ENCODE measurements around the gene SUN3.
"Not testable (repeated sequence)": the region's sequence is repeated elsewhere in the genome, so short reads cannot be mapped to it uniquely, and the experiment has no call there.

SUN3 gene

DNA sequence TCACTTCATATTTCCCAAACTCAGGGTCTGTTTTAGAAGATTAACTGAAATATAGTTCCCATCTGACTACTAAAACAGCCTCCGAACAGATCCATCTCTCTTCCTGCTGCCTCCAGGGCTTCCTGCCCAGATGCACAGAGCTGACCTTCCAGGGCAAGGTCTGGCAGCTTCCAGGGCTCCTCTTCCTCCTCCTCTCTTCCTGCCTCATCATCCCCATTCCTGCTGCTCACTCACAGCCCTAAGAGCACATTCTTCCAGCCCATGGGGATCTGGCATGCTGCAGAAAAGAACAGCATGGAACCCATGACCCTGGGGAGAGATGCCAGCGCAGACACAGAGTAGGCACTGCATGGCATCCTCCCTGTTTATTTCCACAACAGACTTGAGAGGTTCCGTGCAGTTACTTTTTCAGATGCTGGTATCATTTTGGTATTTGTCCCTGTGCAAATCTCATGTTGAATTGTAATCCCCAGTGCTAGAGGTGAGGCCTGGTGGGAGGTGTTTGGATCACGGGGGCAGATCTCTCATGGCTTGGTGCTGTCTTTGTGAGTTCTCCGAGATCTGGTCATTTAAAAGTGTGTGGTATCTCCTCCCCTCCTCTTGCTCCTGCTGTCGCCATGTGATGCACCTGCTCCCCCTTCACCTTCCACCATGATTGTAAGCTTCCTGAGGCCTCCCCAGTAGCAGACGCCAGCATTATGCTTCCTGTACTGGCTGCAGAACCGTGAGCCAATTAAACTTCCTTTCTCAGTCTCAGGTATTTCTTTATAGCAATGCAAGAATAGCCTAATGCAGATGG, 85.0 kb downstream of the SUN3 start:
- DNase-seq (ENCODE audit: low read depth): no peak

DNA sequence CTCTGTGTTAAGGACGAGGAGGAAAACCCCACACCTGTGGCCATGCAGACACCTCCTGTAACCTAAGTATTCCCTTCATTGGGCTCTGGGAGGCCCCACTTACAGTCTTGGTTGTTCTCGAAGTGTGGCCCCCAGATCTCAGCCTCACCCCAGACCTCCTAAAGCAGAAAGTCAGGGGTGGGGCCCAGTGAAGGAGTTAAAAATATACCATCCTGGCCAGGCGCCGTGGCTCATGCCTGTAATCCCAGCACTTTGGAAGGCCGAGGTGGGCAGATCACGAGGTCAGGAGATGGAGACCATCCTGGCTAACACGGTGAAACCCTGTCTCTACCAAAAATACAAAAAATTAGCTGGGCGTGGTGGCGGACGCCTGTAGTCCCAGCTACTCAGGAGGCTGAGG, 86.3 kb downstream of the SUN3 start:
- not testable (repeated sequence) for DNase-seq (ENCODE audit: low read depth)

DNA sequence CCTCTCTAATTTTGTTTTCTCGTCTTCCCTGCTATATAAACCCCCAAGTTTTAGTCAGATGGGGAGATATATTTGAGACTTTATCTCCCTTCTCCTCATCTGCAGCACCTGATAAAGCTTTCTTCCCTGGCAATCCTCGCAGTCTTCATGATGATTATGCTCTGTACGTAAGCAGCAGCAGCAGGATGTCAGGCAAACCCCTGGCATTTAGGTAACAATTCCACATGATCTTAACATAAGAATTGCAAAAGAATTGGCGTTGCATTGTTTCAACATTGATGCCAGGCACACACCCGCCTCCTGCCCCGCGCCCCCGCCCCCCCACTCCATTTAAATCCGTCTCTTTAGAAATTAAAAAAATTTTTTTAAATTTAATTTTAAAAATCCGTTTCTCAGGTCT, 86.8 kb downstream of the SUN3 start:
- no peak for DNase-seq (ENCODE audit: low read depth)

DNA sequence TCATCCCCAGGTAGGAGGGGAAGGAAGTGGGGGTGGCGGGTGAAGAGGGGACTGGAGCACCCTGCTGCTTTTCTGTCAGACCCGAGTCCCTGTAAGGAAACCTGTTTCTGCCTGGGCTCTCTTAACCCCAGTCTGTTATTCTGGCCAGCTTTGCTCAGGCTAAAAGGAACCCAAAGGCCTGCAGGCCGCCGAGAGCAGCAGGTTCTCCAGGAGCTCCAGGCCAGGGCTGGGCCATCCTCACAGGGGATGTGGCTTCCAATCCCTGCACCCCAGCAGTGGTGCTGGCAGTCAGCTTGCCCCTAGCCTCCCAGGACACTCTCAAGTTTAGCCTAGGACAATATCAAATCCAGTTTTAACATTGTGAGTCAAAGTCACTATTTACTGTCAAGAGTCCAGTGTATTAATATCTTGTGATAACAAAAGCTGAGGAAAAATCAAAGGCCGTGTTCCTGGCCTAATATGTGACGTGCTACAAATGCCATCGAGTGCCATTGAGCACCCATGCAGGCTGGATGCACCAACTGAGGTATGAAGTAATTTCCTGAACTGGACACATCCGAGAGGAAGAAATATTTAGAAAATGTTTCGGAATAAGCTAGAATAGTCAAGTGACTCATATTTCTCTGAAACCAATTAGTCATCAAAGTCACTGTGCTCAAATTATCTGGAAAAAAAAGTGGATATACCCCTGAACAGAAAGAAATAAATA, 87.6 kb downstream of the SUN3 start:
- no peak for DNase-seq (ENCODE audit: low read depth)

DNA sequence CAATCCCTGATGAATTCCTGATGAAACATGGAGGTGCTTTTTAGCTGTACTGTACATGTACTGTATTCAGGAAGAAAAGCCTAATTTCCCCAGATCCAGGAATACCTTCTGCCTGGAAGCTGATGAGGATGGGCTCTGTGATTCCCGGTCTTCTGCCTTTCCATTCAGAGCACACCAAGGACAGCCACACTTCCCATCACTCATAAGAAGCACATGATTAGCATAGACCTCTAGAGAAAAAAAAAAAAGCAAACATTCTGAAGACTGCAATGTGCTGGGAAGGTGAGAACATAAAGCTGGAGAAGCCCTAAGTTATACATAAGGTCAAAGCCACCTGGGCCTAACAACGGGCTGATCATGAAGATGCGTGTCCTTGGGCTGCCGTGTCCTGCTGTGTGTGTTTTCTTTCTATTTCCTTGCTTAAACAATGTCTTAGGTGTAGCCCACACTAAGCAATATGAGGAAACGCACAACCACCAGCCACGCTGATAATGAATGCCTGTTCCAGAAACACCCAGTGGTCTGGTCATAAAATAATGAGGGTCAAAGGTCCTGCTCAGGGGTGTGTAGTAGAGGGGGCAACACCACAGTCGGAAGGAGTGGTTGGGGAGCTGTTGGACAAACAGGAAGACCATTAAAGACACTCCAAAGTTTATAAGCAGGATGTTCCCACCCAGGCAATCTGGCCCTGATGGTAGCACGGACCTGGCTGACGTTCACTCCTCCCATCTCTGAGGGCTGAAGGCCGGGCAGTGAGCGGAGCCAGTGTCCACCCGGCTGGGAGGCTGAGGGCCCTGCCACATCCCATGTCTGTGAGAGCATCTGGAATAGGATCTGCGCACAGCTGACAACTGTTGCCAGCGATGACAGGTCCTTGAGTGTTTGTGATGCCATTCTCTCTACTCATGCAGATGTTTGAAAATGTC, 88.6 kb downstream of the SUN3 start:
- DNase-seq (ENCODE audit: low read depth): no peak

DNA sequence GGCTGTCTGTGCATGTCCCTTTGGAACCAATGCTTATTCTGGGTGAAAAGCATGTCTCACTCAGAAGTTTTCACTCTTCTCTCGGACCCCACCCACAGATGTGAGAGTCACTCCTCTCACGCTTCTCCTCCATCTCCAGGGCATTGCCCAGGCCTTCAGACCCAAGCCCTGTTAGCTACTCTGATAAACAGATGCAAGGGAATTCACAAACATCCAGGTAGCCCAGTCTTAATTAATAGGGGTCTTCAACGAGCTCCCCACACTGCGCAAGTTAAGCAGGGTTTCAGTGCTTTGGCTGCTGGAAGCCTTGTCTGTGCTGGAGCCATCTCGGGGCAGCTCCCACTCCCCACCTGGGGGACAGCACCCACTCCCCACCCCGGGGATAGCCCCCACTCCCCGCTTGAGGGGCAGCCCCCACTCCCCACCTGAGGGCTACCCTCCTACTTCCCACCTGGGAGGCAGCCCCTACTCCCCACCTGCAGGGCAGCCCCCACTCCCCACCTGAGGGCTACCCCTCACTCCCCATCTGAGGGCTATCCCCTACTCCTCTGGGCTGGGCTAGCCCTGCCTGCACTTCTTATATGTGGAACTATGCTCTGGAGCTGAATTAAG, 89.4 kb downstream of the SUN3 start:
- DNase-seq (ENCODE audit: low read depth): no peak

DNA sequence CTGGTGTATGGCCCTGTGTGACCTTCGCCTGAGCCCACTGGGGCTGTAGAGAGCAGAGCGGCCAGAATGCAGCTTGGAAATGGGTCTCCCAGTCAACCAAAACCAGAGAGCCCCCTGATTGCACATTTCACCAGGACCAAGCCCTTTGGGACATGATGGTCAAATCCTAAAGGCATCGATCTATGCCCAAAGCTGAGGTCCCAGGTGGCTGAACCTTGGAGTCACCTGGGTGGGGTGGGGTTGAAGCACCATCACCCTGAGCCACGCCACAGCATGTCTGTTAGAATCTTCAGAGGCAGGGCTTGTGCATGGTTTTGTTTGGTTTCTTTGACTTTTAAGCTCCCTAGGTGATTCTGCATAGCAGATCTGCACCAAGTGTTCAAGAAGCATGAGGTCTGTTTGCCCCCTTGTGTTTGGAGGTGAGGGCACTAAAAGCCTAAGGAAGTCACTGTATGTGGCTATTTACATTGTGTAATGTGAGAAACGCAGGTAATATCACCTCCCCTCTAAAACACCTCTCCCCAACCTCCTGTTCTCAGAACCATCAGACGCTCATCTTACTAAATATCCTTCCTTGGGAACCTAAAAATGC, 90.2 kb downstream of the SUN3 start:
- no peak for DNase-seq (ENCODE audit: low read depth)

DNA sequence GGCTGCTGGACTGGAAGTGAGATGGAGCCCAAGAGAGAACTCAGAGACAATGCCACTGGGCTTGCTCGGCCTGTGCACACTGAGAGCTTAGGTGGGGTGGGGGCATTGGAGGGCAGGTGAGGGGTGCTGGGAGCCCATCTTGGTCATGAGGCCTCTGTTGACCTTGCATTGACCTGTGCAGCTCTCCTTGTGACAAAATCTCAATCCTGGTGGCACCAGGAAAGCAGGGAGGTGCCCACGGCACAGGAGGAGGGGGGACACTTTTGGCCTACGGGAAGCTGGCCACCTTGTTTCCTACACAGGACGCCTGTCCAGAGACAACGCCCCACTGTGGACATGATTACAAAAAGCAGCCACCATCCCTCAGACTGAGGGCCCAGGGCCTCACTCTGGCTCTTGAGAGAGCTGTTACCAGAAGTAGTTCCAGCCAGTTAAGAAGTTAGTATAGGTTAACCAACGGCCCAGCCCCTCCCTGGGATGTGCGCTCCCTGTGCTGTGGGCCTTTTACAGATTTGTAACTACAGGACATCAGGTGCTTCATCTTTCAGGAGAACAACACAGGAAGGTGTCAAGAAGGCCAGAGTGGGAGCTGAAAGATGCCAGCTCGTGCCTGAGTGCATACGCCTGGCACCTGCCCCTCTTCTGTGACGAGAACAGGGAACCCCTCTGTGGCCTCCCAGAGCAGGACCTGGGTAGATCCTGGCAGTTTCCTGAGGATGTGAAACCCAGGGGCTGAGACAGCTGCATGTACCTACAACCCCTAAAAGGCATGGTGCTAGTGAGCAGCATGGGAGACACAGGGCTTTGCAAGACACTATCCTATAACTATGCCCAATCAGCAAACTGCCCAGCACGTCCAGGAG, 91.0 kb downstream of the SUN3 start:
- DNase-seq (ENCODE audit: low read depth): no peak
